NB4 (cell line): ENCODE data around the gene CREB3L2.

ENCODE experiments used
- MYC ChIP-seq: IDR thresholded peaks from 2 replicates; pipeline ENCODE4 v1.6.1; 2011; ENCODE audit warnings: low read depth, low read length
- POLR2A ChIP-seq: IDR thresholded peaks from 2 replicates; pipeline ENCODE4 v1.6.1; 2011; ENCODE audit warnings: mild to moderate bottlenecking; ENCODE audit not compliant: insufficient read length; ENCODE audit errors: extremely low read depth
- TF ChIP-seq, protein P1 (sequence below): IDR thresholded peaks from one replicate; pipeline ENCODE4 v1.5.1; 2012; ENCODE audit warnings: low read depth, low read length
- TF ChIP-seq, protein P2 (sequence below): IDR thresholded peaks from 2 replicates; pipeline ENCODE4 v1.6.1; 2011; ENCODE audit warnings: low read depth, low read length

DNA sequence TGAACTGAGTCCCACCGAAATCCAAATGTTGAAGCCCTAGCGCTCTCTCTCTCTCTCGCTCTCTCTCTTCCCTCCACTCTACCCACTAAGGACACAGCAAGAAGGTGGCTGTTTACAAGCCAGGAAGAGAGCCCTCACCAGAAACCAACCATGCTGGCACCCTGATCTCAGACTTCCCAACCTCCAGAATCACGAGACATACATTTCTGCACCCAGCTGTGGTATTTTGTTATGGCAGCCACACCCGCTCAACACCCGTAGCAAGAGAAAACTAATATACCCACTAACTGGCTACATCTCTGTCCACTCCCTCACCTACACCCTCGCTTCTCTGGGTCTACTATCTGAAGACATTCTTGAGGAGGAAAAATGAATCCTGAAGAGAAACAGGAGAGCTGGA lies 54.8 kb downstream of the CREB3L2 start:
- TF ChIP-seq, protein P1, sequence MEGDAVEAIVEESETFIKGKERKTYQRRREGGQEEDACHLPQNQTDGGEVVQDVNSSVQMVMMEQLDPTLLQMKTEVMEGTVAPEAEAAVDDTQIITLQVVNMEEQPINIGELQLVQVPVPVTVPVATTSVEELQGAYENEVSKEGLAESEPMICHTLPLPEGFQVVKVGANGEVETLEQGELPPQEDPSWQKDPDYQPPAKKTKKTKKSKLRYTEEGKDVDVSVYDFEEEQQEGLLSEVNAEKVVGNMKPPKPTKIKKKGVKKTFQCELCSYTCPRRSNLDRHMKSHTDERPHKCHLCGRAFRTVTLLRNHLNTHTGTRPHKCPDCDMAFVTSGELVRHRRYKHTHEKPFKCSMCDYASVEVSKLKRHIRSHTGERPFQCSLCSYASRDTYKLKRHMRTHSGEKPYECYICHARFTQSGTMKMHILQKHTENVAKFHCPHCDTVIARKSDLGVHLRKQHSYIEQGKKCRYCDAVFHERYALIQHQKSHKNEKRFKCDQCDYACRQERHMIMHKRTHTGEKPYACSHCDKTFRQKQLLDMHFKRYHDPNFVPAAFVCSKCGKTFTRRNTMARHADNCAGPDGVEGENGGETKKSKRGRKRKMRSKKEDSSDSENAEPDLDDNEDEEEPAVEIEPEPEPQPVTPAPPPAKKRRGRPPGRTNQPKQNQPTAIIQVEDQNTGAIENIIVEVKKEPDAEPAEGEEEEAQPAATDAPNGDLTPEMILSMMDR = no peak
- TF ChIP-seq POLR2A (no peak), MYC (no peak)
- TF ChIP-seq, protein P2, sequence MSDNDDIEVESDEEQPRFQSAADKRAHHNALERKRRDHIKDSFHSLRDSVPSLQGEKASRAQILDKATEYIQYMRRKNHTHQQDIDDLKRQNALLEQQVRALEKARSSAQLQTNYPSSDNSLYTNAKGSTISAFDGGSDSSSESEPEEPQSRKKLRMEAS = no peak
